ENCODE measurements around the gene COBLL1.
"Not testable (repeated sequence)": the region's sequence is repeated elsewhere in the genome, so short reads cannot be mapped to it uniquely, and the experiment has no call there.

Gene COBLL1

DNA sequence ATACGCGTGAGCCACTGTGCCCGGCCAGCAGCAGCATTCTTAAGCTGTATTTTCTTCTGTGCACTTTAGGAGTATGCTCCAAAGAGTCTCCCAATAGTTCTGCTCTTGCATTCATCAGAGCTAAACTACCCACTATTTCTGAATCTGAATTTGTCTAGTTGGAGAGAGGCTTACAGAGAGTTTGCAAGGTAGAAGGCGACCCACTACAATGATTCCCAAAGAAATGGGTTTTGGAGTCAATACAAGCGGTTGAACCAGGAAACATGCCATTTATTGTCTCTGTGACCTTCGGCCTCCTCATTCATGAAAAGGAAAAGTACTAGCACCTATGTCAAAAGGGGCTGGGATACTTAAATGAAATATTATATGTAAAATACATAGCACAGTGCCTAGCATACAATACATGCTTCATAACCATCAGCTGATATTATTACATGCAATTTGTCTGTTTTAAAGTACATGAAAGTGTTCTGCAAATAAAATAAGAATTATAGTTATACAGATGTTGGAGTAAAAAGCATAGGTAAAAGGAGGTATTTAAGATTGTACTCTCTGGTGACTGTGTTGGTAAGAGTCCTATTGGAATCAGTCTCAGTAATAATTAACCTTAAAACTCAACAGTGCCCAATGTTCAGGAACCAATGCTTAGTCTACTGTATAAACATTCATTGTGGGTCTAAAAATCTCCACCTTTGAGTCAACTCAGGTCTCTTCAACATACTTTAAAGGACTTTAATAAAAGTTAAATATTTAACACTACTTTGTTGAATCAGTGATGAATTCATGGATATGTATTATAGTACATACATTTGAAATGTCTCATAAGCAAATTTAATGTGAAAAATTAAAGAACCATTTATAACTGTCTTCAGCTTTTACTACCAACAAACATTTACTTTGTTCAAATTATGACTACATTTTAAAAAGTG, 130.5 kb downstream of the COBLL1 start:
- no peak for DNase-seq (ENCODE audit: low spot score)

DNA sequence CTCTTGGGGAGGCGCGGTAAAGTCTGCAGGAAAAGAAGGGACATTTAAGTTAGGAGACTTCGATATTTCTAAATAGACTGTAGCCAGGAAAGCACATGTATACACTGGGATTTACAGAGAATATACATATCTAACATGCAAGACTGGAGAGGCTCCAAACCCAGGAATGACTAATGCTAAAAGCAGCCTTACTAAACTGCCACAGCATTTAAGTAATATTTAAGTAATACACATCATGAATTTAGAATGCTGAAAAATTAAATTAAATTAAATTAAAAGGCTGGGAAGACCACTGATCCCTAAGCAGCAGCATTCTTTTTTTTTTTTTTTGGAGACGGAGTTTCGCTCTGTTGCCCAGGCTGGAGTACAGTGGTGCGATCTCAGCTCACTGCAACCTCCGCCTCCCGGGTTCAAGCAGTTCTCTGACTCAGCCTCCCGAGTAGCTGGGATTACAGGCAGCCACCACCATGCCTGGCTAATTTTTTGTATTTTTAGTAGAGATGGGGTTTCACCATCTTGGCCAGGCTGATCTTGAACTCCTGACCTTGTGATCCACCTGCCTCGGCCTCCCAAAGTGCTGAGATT, 131.3 kb downstream of the COBLL1 start:
- DNase-seq (ENCODE audit: low spot score), result not testable (repeated sequence)

DNA sequence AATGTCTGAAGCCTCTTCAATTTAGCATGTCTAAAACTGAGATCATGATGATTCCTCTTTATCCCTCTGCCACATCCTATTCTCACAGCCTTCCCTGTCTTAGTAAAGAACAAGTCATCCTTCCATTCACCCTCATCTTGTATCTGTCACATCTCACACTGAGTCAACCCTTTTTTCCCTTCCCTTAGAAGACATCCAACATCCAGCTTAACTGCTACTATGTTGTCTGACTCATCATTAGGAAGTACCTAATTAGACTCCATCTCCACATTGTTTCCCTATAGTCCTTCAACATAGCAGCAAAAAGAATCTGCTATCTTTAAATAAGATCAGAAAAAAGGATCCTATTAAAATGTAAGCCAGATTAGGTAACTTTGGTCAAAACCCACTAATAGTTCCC, 135.1 kb downstream of the COBLL1 start:
- DNase-seq (ENCODE audit: low spot score), result no peak

DNA sequence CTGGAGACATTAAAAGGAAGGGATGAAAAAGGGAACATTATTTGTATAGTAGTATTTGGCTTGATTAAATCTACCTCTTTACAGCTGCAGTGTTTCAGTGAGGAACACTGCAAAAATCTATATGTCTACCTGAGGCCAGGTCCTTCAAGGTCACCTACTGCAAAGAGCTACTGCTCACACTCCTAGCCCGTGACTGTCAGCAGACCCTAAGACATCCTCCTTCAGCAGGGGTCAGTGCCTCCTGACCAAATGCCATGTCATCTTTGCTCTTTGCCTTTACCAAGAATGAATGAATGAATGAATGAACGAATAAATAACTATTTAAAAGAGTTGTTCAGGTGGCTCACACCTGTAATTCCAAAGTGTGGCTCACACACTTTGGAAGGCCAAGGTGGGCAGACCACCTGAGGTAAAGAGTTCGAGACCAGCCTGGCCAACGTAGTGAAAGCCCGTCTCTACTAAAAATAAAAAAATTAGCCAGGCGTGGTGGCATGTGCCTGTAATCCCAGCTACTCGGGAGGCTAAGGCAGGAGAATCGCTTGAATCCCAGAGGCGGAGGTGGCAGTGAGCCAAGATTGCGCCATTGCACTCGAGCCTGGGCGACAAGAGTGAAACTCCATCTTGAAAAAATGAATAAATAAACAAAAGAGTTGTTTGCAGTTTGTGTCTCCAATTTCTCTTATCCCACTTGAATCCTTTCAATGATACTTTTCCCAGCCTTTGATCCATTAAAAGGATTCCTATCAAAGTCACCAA, 136.0 kb downstream of the COBLL1 start:
- no peak for DNase-seq (ENCODE audit: low spot score)

DNA sequence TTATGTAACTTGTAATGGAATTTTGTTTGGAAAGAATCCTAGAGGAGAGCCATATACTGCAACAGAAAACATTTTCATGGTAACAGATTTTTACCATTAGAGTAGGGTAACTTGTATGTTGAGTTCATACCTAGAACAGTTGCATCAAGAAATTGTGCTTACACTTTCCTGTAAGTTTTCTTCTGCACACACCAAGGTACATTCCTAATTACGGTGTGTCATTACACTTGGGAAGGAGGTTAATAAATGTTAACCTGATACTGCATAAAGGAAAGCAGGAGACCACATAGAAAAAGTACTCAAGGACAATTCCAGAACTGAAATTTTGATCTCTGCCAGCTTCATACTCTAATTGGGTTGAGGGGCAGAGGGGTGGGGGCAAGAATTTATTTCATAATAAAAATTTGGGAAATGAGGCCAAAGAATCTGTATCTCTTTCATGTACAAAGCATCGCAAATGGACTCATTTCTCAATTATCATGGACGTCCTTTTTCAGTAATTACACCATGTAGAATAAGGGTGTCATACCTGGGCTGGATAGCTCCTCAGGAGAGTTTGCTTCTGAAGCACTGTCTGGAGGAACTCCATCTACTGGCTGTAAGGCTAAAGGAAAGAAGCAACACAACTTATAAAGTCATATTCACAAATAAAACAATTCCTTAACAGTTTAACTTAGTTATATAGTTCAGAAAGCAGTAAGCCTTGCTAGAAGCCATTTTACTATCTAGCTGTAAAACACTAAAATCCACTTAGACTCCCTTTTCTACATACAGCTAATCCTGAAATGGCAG, 137.5 kb downstream of the COBLL1 start:
- DNase-seq (ENCODE audit: low spot score), result no peak

DNA sequence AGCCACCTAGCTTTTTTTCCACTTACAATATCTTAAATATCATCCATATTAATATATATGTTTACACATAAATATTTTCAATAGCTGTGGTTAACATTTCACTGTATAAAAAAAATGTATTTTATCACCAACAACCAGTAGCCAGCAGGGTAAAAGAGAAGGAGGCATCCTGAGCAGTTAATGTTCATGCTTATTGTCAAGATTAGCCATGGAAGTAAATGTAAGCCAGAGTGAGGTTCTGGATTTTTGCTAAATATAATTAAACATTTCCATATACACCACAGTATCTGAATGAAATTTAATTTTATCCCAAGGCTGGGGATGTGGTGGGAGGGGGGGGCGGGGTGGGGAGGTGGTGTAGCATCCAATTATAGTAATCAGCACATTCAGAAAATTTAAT, 140.1 kb downstream of the COBLL1 start:
- no peak for DNase-seq (ENCODE audit: low spot score)

DNA sequence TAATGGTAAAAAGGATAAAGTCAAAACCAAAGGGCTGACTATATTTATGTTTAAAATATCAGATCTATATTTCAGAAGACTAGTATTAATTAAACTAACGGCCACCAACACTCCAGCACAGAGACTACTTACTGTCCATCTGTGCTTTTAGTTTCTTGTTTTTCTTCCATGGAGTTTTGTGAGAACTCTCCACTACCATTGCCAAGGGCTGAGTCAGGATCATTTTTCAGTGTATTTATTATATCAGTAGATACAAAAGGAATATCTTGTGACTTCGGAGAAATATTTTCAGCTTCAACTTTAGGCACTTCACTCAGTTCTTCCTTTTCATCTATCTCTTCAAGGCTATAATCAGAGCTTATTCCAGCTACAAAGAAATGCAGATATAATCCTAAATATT, 141.2 kb downstream of the COBLL1 start:
- no peak for DNase-seq (ENCODE audit: low spot score)

DNA sequence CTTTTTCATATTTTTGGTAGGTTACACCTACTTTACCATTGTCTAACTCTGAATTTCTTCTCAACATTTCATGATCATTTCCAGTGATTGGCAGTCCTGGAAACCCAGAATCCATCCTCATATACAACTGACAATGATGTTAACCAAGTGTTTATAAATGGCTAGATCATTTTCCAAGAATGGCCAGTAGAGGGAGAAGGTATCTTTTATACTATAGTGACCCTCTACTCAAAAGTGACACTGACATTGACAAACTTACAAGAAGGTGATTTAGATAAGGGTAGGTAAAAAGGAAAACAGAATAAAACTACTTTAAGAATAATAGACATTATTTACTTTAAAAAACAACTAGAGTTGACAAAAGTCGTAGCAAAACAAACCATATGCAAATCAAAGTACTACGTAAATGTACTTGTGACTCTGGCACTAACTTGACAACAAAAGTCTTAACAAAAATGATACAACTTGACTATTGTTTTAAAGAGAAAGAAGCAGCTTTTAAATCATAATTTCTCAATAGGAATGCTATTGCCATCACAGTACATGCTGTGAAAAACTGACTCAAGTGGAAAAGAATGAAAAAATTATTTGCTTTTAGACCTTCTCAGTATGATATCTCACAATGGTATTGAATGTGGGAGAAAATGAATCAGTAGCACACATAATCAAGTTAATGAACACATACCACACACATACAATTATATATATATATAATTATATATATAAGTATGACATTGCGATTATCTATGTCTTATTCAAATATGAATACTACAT, 143.7 kb downstream of the COBLL1 start:
- peak; percentile 8 for DNase-seq (ENCODE audit: low spot score)

DNA sequence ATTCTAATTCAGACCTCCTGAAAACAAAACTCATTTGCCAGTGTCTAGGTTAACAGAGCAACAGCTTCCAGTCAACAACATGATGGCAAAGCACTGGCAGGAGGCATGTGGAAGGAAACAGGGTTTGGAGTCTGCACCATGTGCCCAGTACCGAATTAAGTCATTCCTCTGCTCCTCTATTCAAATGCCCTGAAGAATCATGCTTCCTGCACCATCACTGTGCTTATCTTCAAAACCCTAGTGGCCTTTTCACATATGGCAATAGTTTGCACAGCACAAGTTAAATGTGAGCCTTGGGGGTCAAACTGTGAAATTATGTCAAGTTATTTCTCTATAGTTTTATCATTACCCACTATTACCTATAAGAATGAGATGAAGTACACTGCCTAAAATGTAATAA, 145.0 kb downstream of the COBLL1 start:
- no peak for DNase-seq (ENCODE audit: low spot score)

DNA sequence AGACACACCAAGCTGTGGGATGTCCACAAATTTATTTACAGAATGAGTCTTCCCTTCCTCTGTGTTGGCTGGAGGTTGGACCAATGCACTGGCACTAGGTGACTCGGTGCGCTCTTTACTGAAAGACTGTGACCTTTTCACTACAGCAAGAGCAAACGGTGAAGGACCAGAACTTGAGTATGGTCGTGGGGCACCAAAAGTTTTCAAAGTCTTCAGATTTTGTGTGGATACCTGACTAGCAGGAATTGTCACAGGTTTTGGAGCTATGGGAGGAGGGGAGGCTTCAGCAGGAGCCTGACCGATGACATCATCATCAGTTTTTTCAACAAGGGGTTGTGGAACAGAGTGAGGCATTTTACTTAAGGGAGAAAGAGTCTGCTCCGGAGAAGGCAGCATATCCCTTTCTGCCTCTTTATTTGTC, 147.3 kb downstream of the COBLL1 start:
- DNase-seq (ENCODE audit: low spot score), result no peak

DNA sequence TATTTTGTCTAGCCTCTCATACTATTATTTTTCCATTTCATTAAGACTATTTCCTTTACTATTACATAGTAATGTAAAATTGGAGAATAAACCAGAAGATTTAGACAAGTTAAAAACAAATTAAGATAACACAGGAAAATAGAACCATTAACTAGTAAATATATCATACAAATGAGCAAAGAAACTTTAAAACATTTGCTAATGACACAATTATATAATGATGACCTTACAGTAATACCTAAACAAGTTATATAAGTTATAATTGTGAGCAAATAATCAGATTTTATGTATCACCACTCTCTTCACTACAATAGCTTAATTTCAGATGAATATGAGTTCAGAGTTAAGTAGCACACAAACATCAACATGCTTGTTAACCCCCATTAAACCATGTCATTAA, 147.8 kb downstream of the COBLL1 start:
- no peak for DNase-seq (ENCODE audit: low spot score)

DNA sequence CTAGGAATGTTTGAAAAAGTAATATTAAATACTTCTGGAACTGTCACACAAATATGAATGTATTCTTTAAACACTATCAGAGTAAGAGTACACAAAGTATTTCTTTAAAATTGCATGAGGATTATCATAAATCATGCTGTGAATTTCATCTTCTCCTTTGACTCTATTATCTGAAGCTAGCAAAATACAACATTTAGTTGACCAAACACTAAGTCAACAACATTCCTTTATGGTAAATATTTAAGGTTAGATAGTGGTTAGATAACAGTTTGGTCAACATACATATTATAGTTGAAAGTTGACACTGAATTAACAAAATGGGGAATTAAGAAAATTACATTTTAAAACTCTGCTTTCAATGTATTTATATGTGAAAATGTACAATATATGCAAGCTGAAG, 148.2 kb downstream of the COBLL1 start:
- DNase-seq (ENCODE audit: low spot score), result no peak

DNA sequence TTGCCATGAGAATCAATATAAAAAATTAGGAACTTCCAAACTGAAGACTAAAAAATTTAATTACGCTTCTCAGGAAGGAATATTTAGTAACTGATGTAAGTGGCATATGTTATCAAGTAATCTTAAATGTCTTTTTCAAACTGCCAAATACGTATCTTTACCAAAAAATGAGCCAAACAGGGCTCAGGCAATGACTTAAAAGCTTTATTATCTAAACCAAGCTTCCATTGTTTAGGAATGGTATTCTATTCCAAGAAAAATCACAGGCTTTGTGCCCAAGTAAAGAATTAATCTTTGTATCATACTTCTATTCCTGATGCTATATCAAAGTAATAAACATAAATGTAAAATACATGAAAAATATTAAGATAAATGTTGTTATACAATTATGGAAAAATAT, 148.7 kb downstream of the COBLL1 start:
- no peak for DNase-seq (ENCODE audit: low spot score)

DNA sequence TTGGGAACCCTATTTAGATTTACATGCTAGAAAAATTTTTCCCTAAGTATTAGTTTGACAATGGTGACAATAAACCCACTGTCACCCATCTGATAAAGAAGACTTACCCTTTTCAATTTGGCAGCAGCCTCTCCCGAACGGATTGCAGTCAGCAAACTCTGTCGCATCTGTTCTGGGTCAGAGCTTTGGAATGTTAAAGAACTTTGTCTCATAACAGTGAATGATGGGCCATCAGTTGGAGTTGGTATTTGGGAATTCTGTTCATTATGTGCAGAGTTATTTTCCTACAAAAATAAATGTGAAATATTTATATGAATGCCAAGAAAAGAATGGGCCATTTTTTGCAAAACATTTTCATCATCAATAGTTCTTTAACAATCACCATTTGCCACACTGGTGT, 149.5 kb downstream of the COBLL1 start:
- no peak for DNase-seq (ENCODE audit: low spot score)

DNA sequence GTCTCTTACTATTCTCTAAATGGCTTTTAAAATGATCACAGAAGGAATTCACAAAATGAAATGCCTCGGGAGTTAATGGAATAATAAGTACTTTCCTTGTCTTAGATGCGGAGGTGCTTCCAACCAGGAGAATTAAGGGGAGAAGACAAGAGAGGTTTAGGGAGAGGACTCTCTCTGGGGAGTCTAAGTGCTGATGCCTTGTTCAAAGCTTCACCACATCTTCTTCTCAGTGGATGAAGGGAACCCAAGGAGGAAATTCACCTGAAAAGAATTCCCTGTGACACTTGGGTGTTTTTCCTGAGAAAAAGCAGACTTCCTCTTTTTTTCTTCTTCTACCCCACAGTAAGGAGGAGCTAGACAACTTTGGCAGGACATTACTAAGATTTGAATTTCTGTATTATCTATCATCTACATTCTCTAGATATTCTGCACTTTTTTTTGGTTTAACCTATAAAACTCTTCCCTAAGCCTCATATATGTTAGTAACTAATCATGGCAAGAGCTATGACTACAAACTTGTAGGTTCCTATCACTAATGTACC, 150.2 kb downstream of the COBLL1 start:
- no peak for DNase-seq (ENCODE audit: low spot score)

DNA sequence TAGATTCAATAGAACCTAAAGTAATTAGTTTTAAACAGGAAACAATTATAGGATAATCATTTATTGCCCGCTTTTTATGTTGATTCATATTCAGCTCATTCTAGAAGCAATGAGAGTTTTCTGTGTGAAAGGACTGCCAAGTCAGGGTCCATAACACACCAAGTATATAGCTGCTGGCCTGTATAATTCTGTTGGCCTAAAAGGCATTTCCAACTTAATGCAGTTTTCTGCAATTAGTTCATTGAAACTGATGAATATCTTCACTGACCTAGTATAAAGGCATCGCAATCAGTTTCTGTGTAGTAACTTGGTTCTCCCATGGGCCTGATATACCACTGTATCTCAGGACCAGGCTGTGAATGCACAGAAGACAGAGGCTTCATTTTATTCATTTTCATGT, 151.3 kb downstream of the COBLL1 start:
- DNase-seq (ENCODE audit: low spot score), result no peak

DNA sequence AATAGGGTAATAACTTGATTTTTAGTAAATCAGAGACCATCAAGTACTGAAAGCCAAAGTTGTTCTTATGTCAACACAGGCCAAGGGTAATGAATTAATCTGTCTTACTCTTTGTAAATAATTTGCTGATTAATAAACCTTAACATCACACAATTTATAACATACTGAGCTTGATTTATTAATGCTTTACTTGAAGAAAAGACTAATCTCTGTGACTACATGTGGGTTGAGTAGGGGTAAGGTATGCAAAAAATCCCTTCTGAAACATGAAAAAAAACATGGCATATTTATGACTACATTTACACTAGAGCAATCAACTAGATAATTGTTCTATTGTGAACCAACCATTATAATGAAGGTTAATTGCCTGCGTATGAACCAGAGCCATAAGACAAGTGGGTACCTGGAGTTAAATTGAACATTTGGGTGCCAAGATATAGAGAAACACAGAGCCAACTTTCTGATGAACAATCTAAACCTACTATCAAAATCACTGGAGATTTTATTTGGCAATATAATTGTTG, 152.7 kb downstream of the COBLL1 start:
- no peak for DNase-seq (ENCODE audit: low spot score)

DNA sequence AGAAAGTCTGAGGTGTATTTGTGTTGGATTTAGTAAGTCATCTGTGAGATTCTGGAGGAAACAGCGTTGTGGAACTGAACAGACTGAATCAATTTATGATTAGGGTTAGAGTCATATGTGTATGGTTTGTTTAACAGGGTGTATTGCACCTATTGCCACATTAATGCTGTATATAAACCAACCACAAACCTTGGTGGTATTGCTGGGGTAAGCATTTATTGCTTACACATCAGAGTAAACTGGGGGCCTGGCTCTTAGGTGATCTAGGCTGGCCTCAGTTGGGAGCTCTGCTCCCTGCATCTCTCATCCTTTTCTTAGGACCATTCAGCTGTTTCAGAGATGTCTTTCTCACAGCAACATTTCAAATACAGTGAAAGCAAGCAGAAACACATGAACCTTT, 160.6 kb downstream of the COBLL1 start:
- no peak for DNase-seq (ENCODE audit: low spot score)

DNA sequence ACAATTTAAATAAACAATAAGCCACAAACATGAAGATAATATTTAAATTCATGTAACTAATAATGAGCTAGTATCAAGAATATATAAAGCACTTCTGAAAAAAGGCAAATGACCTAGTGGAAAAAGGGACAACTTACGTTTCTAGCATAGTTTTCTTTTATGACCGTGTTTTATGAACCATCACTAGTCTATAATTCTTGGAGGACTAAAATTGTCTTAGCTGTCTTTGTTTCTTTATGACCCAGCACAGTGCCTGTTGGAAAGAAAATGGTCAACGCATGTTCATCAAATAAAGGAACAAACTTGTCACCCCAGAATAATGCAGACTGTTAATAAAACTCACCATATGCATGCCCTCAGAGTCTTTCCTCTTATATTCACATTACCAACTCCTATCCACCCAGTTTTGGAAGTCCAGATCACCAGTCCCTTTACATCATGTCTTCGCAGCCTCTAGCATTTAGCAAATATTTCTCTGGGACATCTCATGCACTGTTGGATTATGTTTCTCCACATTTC, 162.9 kb downstream of the COBLL1 start:
- DNase-seq (ENCODE audit: low spot score), result no peak

DNA sequence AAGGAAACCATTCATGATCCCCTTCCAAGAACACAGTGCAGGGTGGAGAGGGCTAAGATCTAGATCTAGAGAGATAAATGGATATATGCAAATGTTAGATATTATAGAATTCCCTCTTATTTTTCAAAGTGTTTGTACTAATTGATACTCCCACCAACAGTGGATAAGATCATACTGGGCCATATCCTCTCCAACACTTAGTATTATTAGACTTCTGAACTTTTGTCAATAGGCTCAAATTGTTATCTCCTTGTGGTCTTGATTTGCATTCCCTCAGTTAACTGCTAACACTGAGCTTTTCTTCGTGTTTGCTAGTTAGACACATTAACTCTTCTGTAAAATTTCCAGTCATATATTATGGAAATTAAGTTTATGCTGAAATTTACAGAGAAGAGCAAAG, 163.9 kb downstream of the COBLL1 start:
- no peak for DNase-seq (ENCODE audit: low spot score)

DNA sequence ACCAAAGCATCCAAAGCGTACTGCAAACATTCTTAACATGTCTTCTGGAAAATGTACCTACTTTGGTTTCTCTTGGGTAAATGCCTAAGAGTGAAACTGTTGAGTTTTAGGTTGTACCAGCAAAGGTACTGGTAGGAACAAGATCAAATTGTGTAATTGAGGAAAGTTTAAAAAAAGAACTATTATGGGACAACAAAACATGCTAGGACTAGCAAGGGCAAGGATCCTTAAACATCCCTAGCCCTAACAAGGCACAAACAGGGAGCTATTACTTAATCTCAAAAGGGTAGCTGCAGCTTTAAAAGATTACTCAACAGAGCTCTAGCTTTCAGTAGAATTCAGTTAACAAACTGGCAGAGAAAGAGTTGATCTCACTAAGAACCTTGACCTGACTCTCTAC, 164.4 kb downstream of the COBLL1 start:
- DNase-seq (ENCODE audit: low spot score), result no peak
